Fibroblast of lung (primary cell): ENCODE results near the gene LCE1F.

Experiments
- CTCF ChIP-seq, 2 donors: IDR thresholded peaks in 1 of 2; conservative IDR thresholded peaks in 1 of 2; 1 replicate in 1 of 2; 2 replicates in 1 of 2; pipeline ENCODE4 v1.5.1; 2011 to 2012; ENCODE audit warnings: low read length in 2 of 2, control low read depth in 1 of 2, inconsistent platforms in 1 of 2, low read depth in 1 of 2, mild to moderate bottlenecking in 1 of 2
- EZH2 ChIP-seq: IDR thresholded peaks from 2 replicates; pipeline ENCODE4 v1.5.1; 2012; ENCODE audit warnings: low read length, control low read depth, mild to moderate bottlenecking; ENCODE audit errors: missing control alignments

DNA sequence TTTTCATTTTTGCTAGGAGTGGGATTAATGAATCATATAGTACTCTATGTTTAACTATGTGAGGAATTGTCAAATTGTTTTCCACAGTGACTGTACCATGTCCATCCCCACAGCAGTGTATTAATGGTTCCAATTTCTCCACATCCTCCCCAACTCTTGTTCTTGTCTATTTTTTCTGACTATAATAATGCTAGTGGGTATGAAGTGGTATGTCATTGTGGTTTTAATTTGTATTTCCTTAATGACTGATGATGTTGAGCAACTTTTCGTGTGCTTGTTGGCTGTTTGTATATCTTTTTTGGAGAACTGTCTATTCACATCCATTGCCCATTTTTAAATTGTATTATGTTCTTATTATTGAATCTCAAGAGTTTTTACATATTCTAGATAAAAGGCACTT lies 27.1 kb upstream of the LCE1F start:
- no peak for TF ChIP-seq CTCF (conservative IDR thresholded peaks at IDR 0.05 in 1 of 2, IDR thresholded peaks at IDR 0.05 in 1 of 2; ENCODE audit: low read depth in 1 of 2, low read length in 2 of 2)
- no peak for TF ChIP-seq EZH2
